ENCODE measurements around the gene PTPRD. TPM values are rescaled to one million over a fixed set of nuclear protein-coding genes. Genes with fewer than 3 reads are reported as not detected.

The PTPRD gene
- total and polyA plus RNA-seq, 2 experiments from 2014 or later, result 11.5 to 58.0 TPM

GRCh38 chr9:8428389-8428788 lies 2184.4 kb downstream of the PTPRD start:
- Histone ChIP-seq H3F3A (replicated peaks; ENCODE audit: low read depth) (no peaks in the 10 kb centered on the region), H3K79me2 (replicated peaks; ENCODE audit: insufficient read depth) (no peaks in the 10 kb centered on the region), H3K27ac (ENCODE audit: low read depth) (no peak overlapping the region), H3K9me2 (ENCODE audit: insufficient read depth) (no peaks in the 10 kb centered on the region), H3K27me3 (ENCODE audit: insufficient read depth) (no peaks in the 10 kb centered on the region), H3K4me3 (no peak overlapping the region), H3K4me1 (ENCODE audit: insufficient read depth) (peaks cover 19% of the 10 kb centered on the region), H4K20me1 (replicated peaks; ENCODE audit: insufficient read depth) (no peaks in the 10 kb centered on the region), H3K36me3 (ENCODE audit: insufficient read depth) (no peaks in the 10 kb centered on the region), H3K4me2 (no peak overlapping the region), H2AFZ (no peak overlapping the region)
- H3K9me3 Mint-ChIP-seq, result no peaks in the 10 kb centered on the region
- no peak for TF ChIP-seq JUNB (IDR thresholded peaks at IDR 0.05; ENCODE audit: unreplicated experiment)
- no peak for TF ChIP-seq NANOG (IDR thresholded peaks at IDR 0.05; ENCODE audit: borderline replicate concordance)
- TF ChIP-seq ETS1 (IDR thresholded peaks at IDR 0.05), result no peak
- no peak for TF ChIP-seq STAT1 (IDR thresholded peaks at IDR 0.05; ENCODE audit: unreplicated experiment)
- TF ChIP-seq ZNF114 (CRISPR knock-in tag; IDR thresholded peaks at IDR 0.05), result no peak
- TF ChIP-seq REST (IDR thresholded peaks at IDR 0.05; ENCODE audit: unreplicated experiment), result no peak
- TF ChIP-seq POLR2AphosphoS5 (IDR thresholded peaks at IDR 0.05; ENCODE audit: low read depth), result no peak
- no peak for TF ChIP-seq CREB1 (CRISPR knock-in tag; IDR thresholded peaks at IDR 0.05; ENCODE audit: low read depth)
- TF ChIP-seq ZNF462 (CRISPR knock-in tag; IDR thresholded peaks at IDR 0.05), result no peak
- TF ChIP-seq CTCF (conservative IDR thresholded peaks at IDR 0.05; ENCODE audit: low read depth in 2 of 2), result no peak
- no peak for ATAC-seq
- peaks cover 21% of the 10 kb centered on the region for H3K4me1 Mint-ChIP-seq
- H3K27ac Mint-ChIP-seq, result no peak overlapping the region
- no peak overlapping the region for H3K4me3 Mint-ChIP-seq
- no peaks in the 10 kb centered on the region for H3K36me3 Mint-ChIP-seq (ENCODE audit: low read depth)
- DNase-seq (ENCODE audit: low spot score), result no peak
- H3K27me3 Mint-ChIP-seq (ENCODE audit: insufficient read depth, low read depth, poor library complexity), result no peaks in the 10 kb centered on the region
